Type B pancreatic cell (in vitro differentiated cells): ENCODE data around the gene MARK2. TPM values are rescaled to one million over a fixed set of nuclear protein-coding genes. Genes with fewer than 3 reads are reported as not detected.

ENCODE experiments used
- DNase-seq: peaks from one replicate; pipeline ENCODE4 v3.0.0; 2021; ENCODE audit warnings: mixed read lengths; ENCODE audit not compliant: unreplicated experiment; ENCODE audit errors: extremely low spot score
- H3K27ac Mint-ChIP-seq: 2 replicates; pipeline ENCODE4 v1.8.0; 2021; ENCODE audit warnings: mild to moderate bottlenecking, mixed read lengths
- H3K27me3 Mint-ChIP-seq: 2 replicates; pipeline ENCODE4 v1.8.0; 2021; ENCODE audit warnings: mixed read lengths
- H3K36me3 Mint-ChIP-seq: 2 replicates; pipeline ENCODE4 v1.8.0; 2021; ENCODE audit warnings: mixed read lengths
- H3K4me1 Mint-ChIP-seq: one replicate; pipeline ENCODE4 v1.8.0; 2021; ENCODE audit warnings: mixed read lengths; ENCODE audit not compliant: unreplicated experiment
- H3K4me3 Mint-ChIP-seq: 2 replicates; pipeline ENCODE4 v1.8.0; 2021; ENCODE audit warnings: mild to moderate bottlenecking, mixed read lengths
- H3K9me3 Mint-ChIP-seq: 2 replicates; pipeline ENCODE4 v1.8.0; 2021; ENCODE audit warnings: mixed read lengths
- CTCF ChIP-seq: fragments of 200-600 bp; sonication (generic); conservative IDR thresholded peaks from 2 replicates; pipeline ENCODE4 v1.5.0; 2021; ENCODE audit warnings: antibody characterized with exemption, mild to moderate bottlenecking
- total RNA-seq: library from RNA; stranded (reverse); gene quantifications from 2 replicates; pipeline ENCODE4 v1.2.1, GENCODE V29; 2021; ENCODE audit warnings: low replicate concordance

MARK2 gene
- total RNA-seq, 1 donor from 2014 or later: 52.8 TPM

GRCh38 chr11:63818609-63819008, 20.3 kb upstream of the MARK2 start:
- peaks cover 39% of the 10 kb centered on the region for H3K36me3 Mint-ChIP-seq
- H3K27me3 Mint-ChIP-seq: no peaks in the 10 kb centered on the region
- no peak for DNase-seq
- no peaks in the 10 kb centered on the region for H3K9me3 Mint-ChIP-seq
- no peak overlapping the region for H3K4me3 Mint-ChIP-seq
- H3K27ac Mint-ChIP-seq: no peak overlapping the region
- H3K4me1 Mint-ChIP-seq: peaks cover 13% of the 10 kb centered on the region
- no peak for TF ChIP-seq CTCF

- no peak for TF ChIP-seq CTCF
- Mint-ChIP-seq H3K4me1 (no peaks in the 10 kb centered on the region), H3K27ac (no peak overlapping the region), H3K9me3 (no peaks in the 10 kb centered on the region), H3K36me3 (peaks cover 38% of the 10 kb centered on the region), H3K4me3 (no peak overlapping the region), H3K27me3 (no peaks in the 10 kb centered on the region)
- no peak for DNase-seq
Measured at GRCh38 chr11:63821411-63821810, 17.5 kb upstream of the MARK2 start.

- H3K36me3 Mint-ChIP-seq: peaks cover 30% of the 10 kb centered on the region
- no peak overlapping the region for H3K27ac Mint-ChIP-seq
- H3K4me3 Mint-ChIP-seq: no peak overlapping the region
- TF ChIP-seq CTCF: no peak
- no peaks in the 10 kb centered on the region for H3K9me3 Mint-ChIP-seq
- no peak for DNase-seq
- H3K4me1 Mint-ChIP-seq: no peaks in the 10 kb centered on the region
- H3K27me3 Mint-ChIP-seq: no peaks in the 10 kb centered on the region
Measured at GRCh38 chr11:63826471-63827190, 12.3 kb upstream of the MARK2 start.

- peak overlapping the region; percentile 35 for H3K27ac Mint-ChIP-seq
- peaks cover 5% of the 10 kb centered on the region for H3K4me1 Mint-ChIP-seq
- peak; percentile 53 for TF ChIP-seq CTCF
- H3K36me3 Mint-ChIP-seq: peaks cover 9% of the 10 kb centered on the region
- no peak for DNase-seq
- no peak overlapping the region for H3K4me3 Mint-ChIP-seq
- H3K27me3 Mint-ChIP-seq: no peaks in the 10 kb centered on the region
- H3K9me3 Mint-ChIP-seq: no peaks in the 10 kb centered on the region
Measured at GRCh38 chr11:63829823-63830489, 9.0 kb upstream of the MARK2 start.

GRCh38 chr11:63831326-63831725, 7.6 kb upstream of the MARK2 start:
- Mint-ChIP-seq H3K9me3 (no peaks in the 10 kb centered on the region), H3K36me3 (peaks cover 4% of the 10 kb centered on the region), H3K4me1 (peaks cover 9% of the 10 kb centered on the region), H3K27me3 (no peaks in the 10 kb centered on the region), H3K4me3 (no peak overlapping the region), H3K27ac (no peak overlapping the region)
- no peak for TF ChIP-seq CTCF
- DNase-seq: no peak
